KBM-7 (cell line): ENCODE results near the gene CADPS.

Experiments
- DNase-seq: peaks from one replicate; pipeline ENCODE4 v3.0.0-alpha.2; 2015
- in situ Hi-C: fragments of 300-500 bp; cut with MboI; formaldehyde crosslinking; loops from 2 replicates; pipeline ENCODE4 v1.14.3; 2020; ENCODE audit warnings: low sequenced_read_pairs, low pct_unique_long_range_greater_than_20kb, mixed read lengths

Gene CADPS

DNA sequence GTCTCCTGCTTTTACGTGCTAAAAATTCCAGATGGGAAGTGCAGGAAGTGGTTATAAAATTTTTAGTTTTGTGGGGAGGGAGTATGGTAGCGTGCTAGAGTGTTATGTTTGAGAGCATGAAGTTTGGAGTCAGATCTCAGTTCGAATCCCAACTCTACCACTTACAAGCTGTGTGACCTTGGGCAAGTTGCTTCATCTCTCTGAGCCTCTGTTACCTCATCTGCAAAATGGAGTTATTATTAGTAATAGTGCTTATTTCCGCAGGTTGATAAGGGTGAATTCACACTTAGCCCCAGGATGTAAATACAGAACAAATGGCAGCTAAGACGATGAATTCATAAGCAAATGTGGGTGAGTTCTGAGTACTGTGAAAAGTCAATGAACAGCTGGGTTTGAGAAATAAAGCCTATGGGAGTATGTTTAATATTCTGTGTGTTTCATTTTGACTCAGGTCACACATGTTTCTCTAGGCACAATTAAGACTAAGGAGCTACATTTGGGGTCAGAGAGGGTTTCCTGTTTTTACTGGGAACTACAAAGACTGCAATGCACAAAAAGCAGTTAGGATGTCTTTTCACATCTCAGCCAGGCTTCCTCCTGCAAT lies 428.8 kb downstream of the CADPS start:
- in situ Hi-C loops, result no loop called here
- DNase-seq, result no peak

DNA sequence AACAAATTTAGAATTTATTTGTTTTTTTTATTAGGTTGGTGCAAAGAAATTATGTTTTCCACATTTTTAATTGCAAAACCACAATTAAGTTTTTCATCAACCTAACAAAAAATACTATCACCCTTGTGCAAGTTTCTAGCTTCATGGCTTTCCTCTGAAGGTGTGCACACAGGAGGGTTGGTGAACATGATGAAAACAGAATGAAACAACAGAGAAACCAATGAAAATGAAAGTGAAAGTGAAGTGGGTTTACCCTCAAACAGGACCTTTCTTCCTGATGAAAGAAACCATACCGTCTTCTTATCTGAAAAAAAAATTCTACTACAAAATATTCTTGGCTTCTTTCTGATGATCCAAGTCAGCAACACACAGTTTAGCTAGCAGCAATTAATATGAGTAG lies 429.9 kb downstream of the CADPS start:
- peak; percentile 16 for DNase-seq
- in situ Hi-C loops, result no loop called here

DNA sequence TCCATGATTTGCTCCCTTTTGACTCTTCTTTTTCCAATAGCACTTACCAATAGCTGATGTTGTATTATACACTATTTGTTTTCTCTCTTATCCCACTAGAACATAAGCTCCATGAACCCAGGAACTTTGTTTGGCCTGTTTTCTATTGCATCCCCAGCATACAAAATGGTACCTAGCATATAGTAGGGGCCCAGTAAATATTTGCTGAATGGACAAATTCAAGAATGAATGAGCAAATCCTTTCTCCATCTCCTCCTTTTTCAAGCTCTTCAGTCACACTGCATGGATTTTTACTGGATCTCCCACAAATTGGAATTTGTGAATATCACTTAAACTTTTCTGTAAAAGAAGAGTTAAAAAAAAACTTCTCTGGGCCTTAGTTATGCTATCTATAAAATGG lies 435.2 kb downstream of the CADPS start:
- no peak for DNase-seq
- in situ Hi-C loops, result no loop called here

DNA sequence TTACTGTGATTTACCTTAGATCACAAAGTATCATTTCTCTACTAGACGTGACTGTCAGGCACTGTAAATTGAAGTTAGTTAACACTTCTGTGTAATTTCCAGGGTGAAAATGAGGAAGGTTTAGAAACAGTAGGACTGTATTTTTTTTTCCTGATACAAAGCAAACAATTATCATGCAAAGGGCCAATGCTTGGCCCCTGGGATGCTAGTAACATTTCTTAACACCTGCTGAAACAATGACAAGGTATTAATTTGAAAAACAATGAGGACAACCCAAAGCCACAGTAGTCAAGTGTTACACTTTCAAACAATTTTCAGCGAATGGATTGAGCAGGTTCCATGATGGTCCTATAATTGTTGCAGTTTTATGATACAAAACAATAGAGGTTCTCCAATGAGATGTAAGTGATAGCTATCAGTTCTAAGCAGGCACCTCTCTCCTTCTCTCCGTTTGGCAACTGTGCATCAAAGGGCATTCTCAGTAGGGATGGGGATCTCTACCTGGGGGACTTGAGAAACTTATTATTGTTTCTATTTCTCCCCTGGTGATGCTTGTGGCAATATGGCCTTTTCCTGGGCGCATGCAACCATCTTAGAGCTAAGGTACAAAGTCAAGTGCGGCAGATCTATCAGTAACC lies 435.9 kb downstream of the CADPS start:
- in situ Hi-C loops, result no loop called here
- no peak for DNase-seq

DNA sequence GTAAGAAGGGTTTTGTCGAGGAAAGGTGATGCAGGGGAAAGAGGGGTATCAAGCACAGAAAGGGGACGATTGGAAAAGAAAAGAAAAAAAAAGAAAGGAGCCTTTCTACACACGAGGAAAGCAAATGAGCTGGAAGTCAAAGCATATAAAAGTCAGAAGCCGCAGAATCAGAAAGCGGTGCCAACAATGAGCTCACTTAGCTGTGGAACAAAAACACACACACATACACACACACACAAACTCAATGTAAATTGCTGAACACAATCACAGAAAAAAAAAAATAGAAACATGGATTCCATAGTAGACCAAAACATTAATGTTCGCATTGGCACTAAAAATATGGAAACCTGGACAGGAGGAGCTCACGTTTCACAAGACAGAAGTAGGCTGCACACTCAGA lies 438.4 kb downstream of the CADPS start:
- DNase-seq, result no peak
- in situ Hi-C loops, result no loop called here

DNA sequence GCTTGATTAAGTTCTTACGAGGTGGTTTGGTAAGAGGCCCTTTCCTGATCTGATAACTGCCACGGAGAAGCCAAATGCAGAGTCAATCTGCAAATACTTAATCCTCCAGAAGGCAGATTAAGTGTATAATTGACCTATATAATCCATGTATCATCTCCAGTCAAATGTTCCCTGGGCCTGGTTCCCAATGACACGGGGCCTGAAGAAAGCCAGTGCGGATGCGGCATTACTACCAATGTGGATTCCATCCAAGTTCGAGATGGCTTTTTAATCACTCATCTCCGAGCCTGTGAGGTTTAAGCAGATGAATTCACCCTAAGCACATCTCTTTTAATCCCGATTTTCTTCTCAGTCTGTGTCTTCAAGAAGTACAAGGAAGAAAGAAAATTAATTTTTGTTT lies 441.8 kb downstream of the CADPS start:
- in situ Hi-C loops, result no loop called here
- DNase-seq, result no peak

DNA sequence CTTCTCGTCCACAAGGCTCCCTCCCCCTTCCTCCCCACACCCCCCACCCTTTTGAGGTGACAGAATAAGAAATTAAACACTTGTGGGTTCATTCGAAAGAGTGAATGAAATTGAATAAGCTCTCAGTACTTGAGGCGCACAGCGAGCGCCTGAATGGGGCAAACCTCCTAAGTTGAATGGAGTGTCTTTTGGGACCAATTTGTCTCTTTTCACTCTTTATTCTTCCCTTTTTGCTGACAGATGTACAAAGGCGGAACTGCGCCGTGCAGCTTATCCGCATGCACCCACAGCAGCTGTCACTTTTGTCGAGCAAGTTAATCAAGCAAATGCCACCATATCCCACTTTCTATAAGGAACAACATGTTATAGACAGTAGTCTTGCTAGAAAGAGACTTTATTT lies 454.0 kb downstream of the CADPS start:
- no peak for DNase-seq
- in situ Hi-C loops, result no loop called here

DNA sequence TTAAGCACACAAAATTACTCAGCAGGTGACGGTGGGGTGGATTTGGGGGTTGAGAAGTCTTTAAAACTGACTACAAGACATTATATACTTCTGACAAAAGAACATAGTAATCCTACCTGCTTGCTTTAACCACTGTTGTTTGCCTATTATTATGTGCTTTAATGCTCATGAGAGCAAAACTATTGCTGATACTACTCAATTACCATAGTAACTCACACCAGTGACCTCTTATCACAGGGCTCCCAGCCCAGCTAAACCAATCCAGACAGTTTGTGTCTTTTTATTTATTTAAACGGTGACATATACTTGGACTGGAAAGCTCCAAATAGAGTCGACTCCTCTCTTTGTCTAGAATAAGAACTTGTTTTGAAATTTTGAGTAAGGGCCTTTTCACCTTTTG lies 459.1 kb downstream of the CADPS start:
- in situ Hi-C loops, result no loop called here
- no peak for DNase-seq

DNA sequence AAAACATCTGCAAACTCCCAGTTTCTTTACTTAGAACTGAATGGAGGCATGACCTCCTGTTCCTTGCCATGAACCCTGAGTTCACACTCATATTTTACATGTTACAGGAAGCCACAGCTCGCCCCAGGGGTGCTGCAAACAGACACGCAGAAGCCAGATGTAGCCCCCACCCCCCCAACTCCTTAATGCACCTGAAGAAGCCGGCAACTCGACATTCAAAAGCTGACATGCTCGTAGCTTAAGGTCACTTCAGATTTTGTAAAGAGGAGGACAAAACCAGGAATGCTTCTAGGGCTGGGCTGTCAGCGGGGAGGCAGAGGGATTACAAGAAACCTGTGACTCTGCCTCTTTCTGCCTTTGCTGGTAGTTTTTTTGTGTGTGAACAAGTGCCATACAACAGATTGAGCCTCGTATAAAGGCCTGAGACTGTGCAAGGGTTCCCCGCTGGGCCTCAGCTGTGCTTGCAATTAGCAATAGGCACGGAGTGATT lies 459.9 kb downstream of the CADPS start:
- DNase-seq, result no peak
- in situ Hi-C loops, result no loop called here

DNA sequence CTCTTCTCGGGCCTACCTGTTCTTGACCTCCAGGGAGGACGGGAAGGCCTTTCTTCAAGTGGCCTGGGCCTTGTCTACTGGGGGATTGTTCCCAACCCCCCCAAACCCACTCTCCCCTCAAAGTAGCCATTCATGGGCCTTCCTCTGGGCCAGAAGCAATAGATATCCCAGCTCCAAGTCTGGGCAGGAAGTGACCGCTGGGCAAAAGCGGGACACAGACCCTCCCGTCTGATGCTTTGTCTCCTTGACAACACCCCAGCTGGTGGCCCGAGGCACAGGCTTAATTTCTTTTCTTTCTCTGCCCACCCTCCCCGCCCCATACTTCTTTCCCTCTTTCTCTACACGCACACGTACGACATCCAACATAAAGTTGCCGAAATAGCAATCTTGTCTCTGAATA lies 460.4 kb downstream of the CADPS start:
- in situ Hi-C loops, result no loop called here
- no peak for DNase-seq

DNA sequence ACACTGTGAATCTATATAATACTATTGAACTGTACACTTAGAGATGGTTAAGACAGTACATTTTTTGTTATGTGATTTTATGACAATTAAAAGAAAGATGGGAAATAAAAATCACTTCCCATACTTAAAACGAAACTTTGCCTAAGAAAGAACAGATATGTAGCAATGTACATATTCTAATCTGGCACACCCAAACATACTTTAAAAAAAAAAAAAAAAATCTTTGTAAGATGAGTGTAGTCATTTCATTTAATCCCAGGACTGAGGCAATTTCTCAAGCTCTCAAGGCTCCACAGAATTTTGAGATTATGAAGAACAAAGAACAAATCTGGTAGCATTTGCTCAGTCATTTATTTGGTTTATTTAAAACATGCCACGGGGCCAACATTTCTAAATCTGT lies 461.5 kb downstream of the CADPS start:
- DNase-seq, result no peak
- in situ Hi-C loops, result no loop called here

DNA sequence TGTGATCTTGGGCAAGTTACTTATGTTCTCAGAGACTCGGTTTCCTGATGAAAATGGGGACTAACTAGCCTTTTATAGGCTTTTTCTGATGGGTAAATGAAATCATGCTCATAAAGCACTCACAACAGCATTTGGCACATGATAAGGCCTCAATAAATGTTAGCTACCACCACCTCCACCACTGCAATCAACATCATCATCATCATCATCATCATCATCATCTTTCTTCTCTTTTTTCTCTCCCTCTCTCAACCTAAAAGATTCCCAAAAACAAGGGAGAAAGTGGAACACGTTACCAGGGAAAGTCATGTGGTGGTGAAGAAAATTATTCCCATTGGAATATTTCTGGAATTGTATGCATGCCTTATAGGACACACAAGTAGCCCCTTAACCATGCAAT lies 468.3 kb downstream of the CADPS start:
- in situ Hi-C loops, result no loop called here
- DNase-seq, result no peak

DNA sequence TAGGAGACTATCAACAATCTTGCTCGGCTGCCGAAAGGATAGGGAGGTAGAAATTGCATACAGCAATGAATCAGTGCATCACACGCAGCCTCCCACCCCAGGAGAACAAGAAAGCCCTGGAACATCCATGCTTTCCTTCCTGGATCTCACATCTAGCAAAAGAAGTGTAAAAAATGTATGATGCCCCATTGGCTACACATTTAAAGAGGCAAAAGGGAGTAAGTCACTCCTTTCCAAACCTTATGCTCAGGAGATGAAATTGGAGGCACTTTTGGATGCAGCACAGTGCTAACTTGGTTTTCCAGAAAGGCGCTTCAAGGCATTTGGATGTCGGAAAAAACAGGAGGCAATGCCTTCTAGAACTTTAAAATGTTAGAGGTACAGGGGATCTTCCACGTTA lies 469.6 kb downstream of the CADPS start:
- in situ Hi-C loops, result no loop called here
- no peak for DNase-seq

DNA sequence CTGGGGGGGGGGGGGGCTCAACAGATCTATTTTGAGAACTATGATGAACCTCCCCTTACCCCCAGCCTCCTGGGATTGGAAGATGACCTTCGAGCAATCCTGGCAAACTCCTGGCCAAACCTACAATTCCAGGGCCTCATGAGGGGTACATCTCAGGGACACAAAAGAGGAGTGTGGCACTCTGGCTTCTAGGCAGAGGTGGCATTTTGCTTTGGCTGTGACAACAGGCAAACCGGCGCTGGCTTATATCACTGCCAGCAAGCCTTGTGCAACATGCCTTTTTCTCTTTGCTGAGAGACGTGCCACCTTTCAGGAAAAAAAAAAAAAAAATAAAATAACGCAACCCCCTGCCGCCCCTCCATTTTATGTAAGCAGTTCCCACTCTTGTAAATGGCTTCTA lies 470.1 kb downstream of the CADPS start:
- in situ Hi-C loops, result no loop called here
- DNase-seq, result no peak

DNA sequence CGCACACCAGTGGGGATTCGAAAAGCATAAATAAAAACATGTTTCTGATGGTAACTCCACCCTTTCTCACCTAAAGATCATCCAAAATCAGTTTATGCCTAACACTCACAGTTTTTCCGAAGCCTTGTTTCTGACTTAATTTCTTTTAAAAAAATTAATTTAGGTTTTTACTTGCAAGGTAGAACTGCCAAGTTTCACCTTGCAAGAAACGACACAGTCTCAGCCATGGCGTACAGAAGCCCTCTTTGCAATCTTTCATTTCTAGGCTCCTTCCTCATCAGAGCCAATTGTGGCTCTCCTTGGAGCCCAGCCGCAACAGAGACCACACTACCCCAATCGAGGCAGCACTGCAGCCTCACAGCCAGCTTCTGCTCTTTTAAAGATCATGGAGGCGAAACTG lies 470.9 kb downstream of the CADPS start:
- in situ Hi-C loops, result no loop called here
- no peak for DNase-seq

DNA sequence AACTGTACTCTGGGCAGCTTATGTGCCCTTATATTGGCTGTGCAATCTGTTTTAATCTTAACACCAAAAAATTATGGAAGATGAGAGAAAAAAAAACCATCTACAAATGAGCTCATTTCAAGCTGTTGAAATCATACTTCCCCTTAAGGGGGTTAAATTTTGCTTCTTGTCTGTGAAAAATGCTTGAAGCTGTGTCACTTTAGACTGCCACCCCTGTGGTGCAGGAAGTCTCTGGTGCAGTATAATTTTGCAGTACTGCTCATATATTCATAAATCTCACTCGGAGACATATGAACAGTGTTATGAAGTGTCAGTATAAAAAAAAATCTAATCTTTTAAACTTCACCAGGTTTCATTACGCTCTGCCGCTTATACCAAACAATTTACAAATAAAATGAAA lies 471.5 kb downstream of the CADPS start:
- DNase-seq, result no peak
- in situ Hi-C loops, result no loop called here

DNA sequence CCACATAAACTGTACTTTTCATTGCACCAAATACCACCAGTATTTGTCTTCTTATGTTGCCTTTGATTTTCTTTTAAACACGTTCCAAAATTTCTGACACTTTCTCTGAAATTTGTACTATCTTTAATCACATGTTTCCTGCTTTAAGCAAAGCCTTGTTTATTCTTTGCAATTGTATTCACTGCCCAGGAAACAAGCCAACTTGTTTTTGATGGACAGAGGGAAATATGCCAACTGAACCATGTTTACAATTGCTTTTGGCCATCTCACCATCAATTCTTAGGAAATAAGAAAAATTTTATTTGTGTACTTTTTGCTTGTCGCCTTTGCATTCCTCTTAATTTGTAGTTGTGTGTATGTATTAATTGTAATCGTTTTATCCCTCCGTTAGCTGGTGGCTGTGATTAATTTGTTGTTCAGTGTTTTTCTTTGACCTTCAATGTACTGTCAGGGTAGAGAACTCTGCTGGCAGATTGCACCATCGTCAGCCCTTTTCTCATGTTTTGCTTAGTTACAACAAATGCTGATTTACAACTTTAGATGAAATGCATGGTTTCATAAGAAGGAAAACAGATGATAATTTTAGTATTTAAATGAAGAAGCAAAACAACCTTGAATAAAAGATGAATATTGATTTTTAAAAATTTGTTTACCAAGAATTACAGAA lies 482.5 kb downstream of the CADPS start:
- in situ Hi-C loops, result no loop called here

DNA sequence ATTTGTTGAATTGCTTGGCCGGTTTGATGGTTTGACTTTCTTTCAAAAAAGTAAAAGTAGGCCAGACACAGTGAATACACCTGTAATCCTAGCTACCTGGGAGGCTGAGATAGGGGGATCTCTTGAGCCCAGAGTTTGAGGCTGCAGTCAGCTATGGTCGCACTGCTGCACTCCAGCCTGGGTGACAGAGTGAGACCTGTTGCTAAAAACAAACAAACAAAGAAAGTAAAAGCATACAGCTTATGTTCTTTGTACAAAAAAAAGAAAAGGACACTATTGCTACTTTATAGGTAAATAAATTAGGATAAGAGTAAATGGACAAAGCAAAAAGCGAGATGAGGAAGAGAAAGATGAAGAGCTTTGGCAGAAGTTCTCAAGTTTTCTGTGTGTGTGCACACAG lies 488.0 kb downstream of the CADPS start:
- DNase-seq, result no peak
- in situ Hi-C loops, result no loop called here

More for the DNA sequence above, 482.5 kb downstream of the CADPS start:
- no peak for DNase-seq

DNA sequence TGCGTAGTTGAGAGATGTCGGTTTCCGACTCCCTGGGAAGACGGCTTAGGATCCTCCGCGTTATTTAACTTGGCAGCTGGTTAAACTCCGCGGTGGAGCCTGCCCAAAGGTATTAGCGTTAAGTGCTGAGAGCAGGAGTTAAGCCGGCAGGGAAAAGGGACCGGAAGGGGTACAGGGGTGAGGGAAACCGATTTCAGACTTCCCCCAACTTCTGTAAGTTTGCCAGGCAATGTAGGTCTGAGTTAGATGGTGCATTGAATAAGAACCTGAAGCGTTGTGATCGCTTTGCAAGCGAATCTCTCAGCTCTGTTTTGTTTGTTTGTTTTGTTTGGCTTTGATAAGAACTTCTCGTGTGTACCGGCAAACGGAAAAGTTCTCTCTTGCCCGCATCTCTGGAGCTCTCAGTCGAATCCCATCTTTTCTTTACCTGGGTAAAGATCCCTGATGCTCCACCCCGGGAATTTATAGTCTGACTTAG lies 495.9 kb downstream of the CADPS start:
- in situ Hi-C loops, result no loop called here
- DNase-seq, result no peak

DNA sequence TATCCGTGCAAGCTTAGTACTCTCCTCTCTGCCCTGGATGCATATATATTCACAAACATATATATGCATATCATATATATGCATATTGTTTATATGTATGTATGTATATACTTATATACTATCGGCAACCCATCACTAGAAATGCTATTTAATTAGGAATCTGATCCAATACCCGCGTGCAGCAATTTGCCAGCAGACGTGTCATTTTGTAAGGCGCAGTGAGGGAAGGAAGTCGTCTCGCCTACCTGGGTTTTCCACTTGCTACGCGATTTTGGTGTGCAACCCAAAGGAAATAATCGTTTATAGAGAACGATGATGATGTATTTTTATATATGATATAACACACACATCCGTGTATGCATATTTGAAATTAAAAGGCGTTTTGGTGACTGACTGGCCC lies 496.3 kb downstream of the CADPS start:
- DNase-seq, result no peak
- in situ Hi-C loops, result no loop called here
